Right renal cortex interstitium (tissue), 3 donors: ENCODE data around the gene MTMR4. TPM values are rescaled to one million over a fixed set of nuclear protein-coding genes. Genes with fewer than 3 reads are reported as not detected.
"Not testable (repeated sequence)": the region's sequence is repeated elsewhere in the genome, so short reads cannot be mapped to it uniquely, and the experiment has no call there.

Experiments used
- DNase-seq, 3 donors: peaks; one replicate each; pipeline ENCODE4 v3.0.0-alpha.2; 2013; ENCODE audit warnings: low read depth in 3 of 3, low spot score in 2 of 3
- polyA plus RNA-seq, 3 donors: library from polyadenylated mRNA; unstranded; fragments of 120-200 nt; gene quantifications; one replicate each; pipeline ENCODE4 v1.2.1, GENCODE V29; 2013; ENCODE audit not compliant: insufficient read length in 3 of 3

The MTMR4 gene
- polyA plus RNA-seq, 3 donors: 45.8 to 48.7 (median 47.2) TPM

- DNase-seq: no peak
Observed at GRCh38 chr17:58493506-58493905, 20.9 kb downstream of the MTMR4 start.

- no peak for DNase-seq
Observed at GRCh38 chr17:58492238-58493121, 22.0 kb downstream of the MTMR4 start.

- no peak for DNase-seq
Observed at GRCh38 chr17:58491510-58492045, 22.9 kb downstream of the MTMR4 start.

GRCh38 chr17:58488428-58488890 is 26.0 kb downstream of the MTMR4 start:
- no peak for DNase-seq

GRCh38 chr17:58487589-58488427 is 26.6 kb downstream of the MTMR4 start, which contains the start of gene HSF5:
Gene HSF5 (minus strand): TSS chr17:58488408. CDS start chr17:58488274, 134 bp downstream.
- DNase-seq: peak in 2 of 3 donors; percentile 7 to 18

- no peak for DNase-seq
Observed at GRCh38 chr17:58484600-58484999, 29.8 kb downstream of the MTMR4 start.

- not testable (repeated sequence) for DNase-seq
Observed at GRCh38 chr17:58481798-58482197, 32.6 kb downstream of the MTMR4 start.

GRCh38 chr17:58480090-58480489 is 34.3 kb downstream of the MTMR4 start:
- no peak for DNase-seq

- DNase-seq: no peak
Observed at GRCh38 chr17:58476812-58477211, 37.6 kb downstream of the MTMR4 start.

GRCh38 chr17:58475985-58476384 is 38.5 kb downstream of the MTMR4 start:
- DNase-seq: no peak

- no peak for DNase-seq
Observed at GRCh38 chr17:58470356-58470755, 44.1 kb downstream of the MTMR4 start.

- no peak for DNase-seq
Observed at GRCh38 chr17:58468944-58469343, 45.5 kb downstream of the MTMR4 start.

- DNase-seq: no peak
Observed at GRCh38 chr17:58455491-58455890, 58.9 kb downstream of the MTMR4 start.

- no peak for DNase-seq
Observed at GRCh38 chr17:58452738-58453137, 61.7 kb downstream of the MTMR4 start.

GRCh38 chr17:58447039-58447975 is 67.1 kb downstream of the MTMR4 start:
- DNase-seq: peak; percentile 14 to 50 (median 31)

GRCh38 chr17:58446086-58446485 is 68.4 kb downstream of the MTMR4 start:
- DNase-seq: no peak
